ENCODE measurements around the gene APOD.

APOD gene

GRCh38 chr3:195573611-195574496, 9.9 kb downstream of the APOD start:
- no peak for TF ChIP-seq ZNF274 (IDR thresholded peaks at IDR 0.05; ENCODE audit: low read depth, low read length)
- no peak overlapping the region for H3K4me3 ChIP-seq (ENCODE audit: low read length)

- TF ChIP-seq ZNF274 (IDR thresholded peaks at IDR 0.05; ENCODE audit: low read depth, low read length): no peak
- no peak overlapping the region for H3K4me3 ChIP-seq (ENCODE audit: low read length)
Measured at GRCh38 chr3:195571361-195571760, 12.4 kb downstream of the APOD start.

- TF ChIP-seq ZNF274 (IDR thresholded peaks at IDR 0.05; ENCODE audit: low read depth, low read length): no peak
- no peak overlapping the region for H3K4me3 ChIP-seq (ENCODE audit: low read length)
Measured at GRCh38 chr3:195570912-195571311, 12.8 kb downstream of the APOD start.

GRCh38 chr3:195570344-195570743, 13.4 kb downstream of the APOD start:
- no peak for TF ChIP-seq ZNF274 (IDR thresholded peaks at IDR 0.05; ENCODE audit: low read depth, low read length)
- H3K4me3 ChIP-seq (ENCODE audit: low read length): no peak overlapping the region

GRCh38 chr3:195568630-195569029, 15.1 kb downstream of the APOD start:
- TF ChIP-seq ZNF274 (IDR thresholded peaks at IDR 0.05; ENCODE audit: low read depth, low read length): no peak
- no peak overlapping the region for H3K4me3 ChIP-seq (ENCODE audit: low read length)

GRCh38 chr3:195566797-195567196, 16.9 kb downstream of the APOD start:
- no peak for TF ChIP-seq ZNF274 (IDR thresholded peaks at IDR 0.05; ENCODE audit: low read depth, low read length)
- no peak overlapping the region for H3K4me3 ChIP-seq (ENCODE audit: low read length)

GRCh38 chr3:195565716-195566115, 18.0 kb downstream of the APOD start:
- no peak for TF ChIP-seq ZNF274 (IDR thresholded peaks at IDR 0.05; ENCODE audit: low read depth, low read length)
- H3K4me3 ChIP-seq (ENCODE audit: low read length): no peak overlapping the region

GRCh38 chr3:195563317-195563716, 20.4 kb downstream of the APOD start:
- no peak overlapping the region for H3K4me3 ChIP-seq (ENCODE audit: low read length)
- no peak for TF ChIP-seq ZNF274 (IDR thresholded peaks at IDR 0.05; ENCODE audit: low read depth, low read length)

- TF ChIP-seq ZNF274 (IDR thresholded peaks at IDR 0.05; ENCODE audit: low read depth, low read length): no peak
- no peak overlapping the region for H3K4me3 ChIP-seq (ENCODE audit: low read length)
Measured at GRCh38 chr3:195559723-195560409, 23.9 kb downstream of the APOD start.

GRCh38 chr3:195558602-195559001, 25.1 kb downstream of the APOD start:
- TF ChIP-seq ZNF274 (IDR thresholded peaks at IDR 0.05; ENCODE audit: low read depth, low read length): no peak
- H3K4me3 ChIP-seq (ENCODE audit: low read length): no peak overlapping the region

- no peak for TF ChIP-seq ZNF274 (IDR thresholded peaks at IDR 0.05; ENCODE audit: low read depth, low read length)
- H3K4me3 ChIP-seq (ENCODE audit: low read length): no peak overlapping the region
Measured at GRCh38 chr3:195557322-195557721, 26.4 kb downstream of the APOD start.

GRCh38 chr3:195556390-195556789, 27.4 kb downstream of the APOD start:
- no peak overlapping the region for H3K4me3 ChIP-seq (ENCODE audit: low read length)
- no peak for TF ChIP-seq ZNF274 (IDR thresholded peaks at IDR 0.05; ENCODE audit: low read depth, low read length)

GRCh38 chr3:195555110-195555509, 28.6 kb downstream of the APOD start:
- H3K4me3 ChIP-seq (ENCODE audit: low read length): no peak overlapping the region
- TF ChIP-seq ZNF274 (IDR thresholded peaks at IDR 0.05; ENCODE audit: low read depth, low read length): no peak

GRCh38 chr3:195554458-195554857, 29.3 kb downstream of the APOD start:
- H3K4me3 ChIP-seq (ENCODE audit: low read length): no peak overlapping the region
- TF ChIP-seq ZNF274 (IDR thresholded peaks at IDR 0.05; ENCODE audit: low read depth, low read length): no peak

GRCh38 chr3:195553268-195553667, 30.5 kb downstream of the APOD start:
- no peak overlapping the region for H3K4me3 ChIP-seq (ENCODE audit: low read length)
- no peak for TF ChIP-seq ZNF274 (IDR thresholded peaks at IDR 0.05; ENCODE audit: low read depth, low read length)
